ENCODE data around the gene GATAD2A. TPM values are rescaled to one million over a fixed set of nuclear protein-coding genes. Genes with fewer than 3 reads are reported as not detected.
"Not testable (repeated sequence)": the region's sequence is repeated elsewhere in the genome, so short reads cannot be mapped to it uniquely, and the experiment has no call there.

Gene GATAD2A
- total and polyA plus RNA-seq, 7 experiments from 2014 or later, result 11.3 to 123 (median 102) TPM

DNA sequence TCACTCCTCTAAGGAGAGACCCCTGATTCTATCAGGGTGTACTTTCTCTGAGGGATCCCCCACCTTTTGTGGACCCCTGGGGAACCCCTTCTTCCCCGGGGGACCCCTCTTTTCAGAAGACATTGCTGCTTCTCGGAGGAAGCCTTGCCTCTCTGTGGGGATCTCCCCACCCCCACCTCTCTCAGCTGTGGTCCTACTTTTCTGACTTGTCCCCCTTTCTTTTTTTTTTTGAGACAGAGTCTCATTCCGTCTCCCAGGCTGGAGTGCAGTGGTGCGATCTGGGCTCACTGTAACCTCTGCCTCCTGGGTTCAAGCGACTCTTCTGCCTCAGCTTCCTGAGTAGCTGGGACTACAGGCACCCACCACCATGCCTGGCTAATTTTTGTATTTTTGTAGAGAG is 18.4 kb upstream of the GATAD2A start:
- peak overlapping the region; percentile 86 for H3K4me3 ChIP-seq (ENCODE audit: low read length)
- intact Hi-C loops (cut with micrococcal nuclease), result loop anchor here (5.0 kb wide), 3 partner anchors 195 to 275 kb away; partner anchors contain the start of genes ATP13A1 (in 1 of the 2), BORCS8 (in 1 of the 2), GMIP (in 1 of the 2) and RFXANK (in 1 of the 2)
- H3K4me1 Mint-ChIP-seq, result peaks cover 50 to 64% (median 59%) of the 10 kb centered on the region in 7 donors

DNA sequence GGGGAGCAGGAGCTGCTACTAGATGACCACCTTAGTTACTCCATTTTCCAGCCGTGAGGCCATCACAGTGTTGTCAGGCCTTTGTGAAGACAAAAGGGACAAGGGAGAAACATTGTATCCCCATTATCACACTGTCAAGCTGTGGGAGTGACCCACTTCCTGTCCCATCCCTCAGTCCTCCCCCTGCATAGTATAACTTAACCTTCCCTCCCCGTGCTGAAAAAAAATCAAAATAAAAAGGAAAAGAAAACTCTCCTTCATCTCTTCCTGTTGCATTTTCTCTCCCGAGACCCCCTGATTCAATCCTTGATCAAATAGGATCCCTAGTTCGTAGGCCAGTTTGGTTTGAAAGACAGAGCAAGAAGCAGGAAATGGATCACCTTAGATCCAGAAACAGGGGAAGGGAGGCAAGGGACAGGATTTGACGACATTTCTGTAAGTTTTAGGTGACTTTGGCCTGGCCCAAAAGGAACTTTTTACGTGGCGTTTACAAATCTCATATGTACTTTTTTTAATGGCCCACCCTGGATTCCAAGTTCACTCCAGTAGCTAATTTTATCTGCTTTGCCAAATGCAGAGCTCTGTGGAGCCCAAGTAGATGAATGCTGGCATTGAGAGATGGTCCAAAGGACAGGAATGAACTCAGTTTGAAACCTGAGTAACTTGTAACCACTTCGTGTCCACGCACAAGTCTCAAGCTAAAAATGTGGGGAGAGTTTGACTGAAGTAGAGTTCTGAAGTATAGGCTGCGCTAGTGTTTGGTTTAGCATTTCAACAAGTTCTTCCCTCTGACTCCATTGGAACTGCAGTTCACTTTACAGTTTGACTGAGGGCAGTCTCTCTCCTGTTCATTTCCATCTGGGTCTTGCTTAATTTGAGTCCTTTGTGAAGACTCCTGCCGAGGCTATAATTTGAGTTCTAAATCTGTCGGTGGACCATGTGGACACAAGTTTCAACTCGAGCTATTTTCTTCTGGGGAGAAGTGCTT is 16.6 kb upstream of the GATAD2A start:
- Mint-ChIP-seq H3K9me3 (no peaks in the 10 kb centered on the region), H3K27ac (peak overlapping the region; percentile 46 to 94 (median 86)), H3K4me3 (peak overlapping the region; percentile 86 to 99 (median 94)), H3K4me1 (peaks cover 56 to 73% (median 67%) of the 10 kb centered on the region in 7 donors), H3K36me3 (peaks cover 0 to 10% (median 0%) of the 10 kb centered on the region in 5 donors), H3K27me3 (no peaks in the 10 kb centered on the region)
- Histone ChIP-seq H3K27ac (ENCODE audit: low read depth, low read length) (peak overlapping the region; percentile 59), H3K4me3 (ENCODE audit: low read length) (no peak overlapping the region), H3K9me3 (ENCODE audit: control insufficient read depth in 2 of 3, low read length in 3 of 3) (no peaks in the 10 kb centered on the region), H3K36me3 (ENCODE audit: control insufficient read depth in 2 of 3, insufficient read depth in 3 of 3, low read length in 3 of 3) (no peaks in the 10 kb centered on the region), H3K4me1 (ENCODE audit: control insufficient read depth in 2 of 2, insufficient read depth in 2 of 2, low read length in 2 of 2) (peaks cover 29 to 66% of the 10 kb centered on the region in 2 donors), H3K27me3 (ENCODE audit: control insufficient read depth in 2 of 2, insufficient read depth in 2 of 2, low read length in 2 of 2) (no peaks in the 10 kb centered on the region)
- no peak for DNase-seq
- no peak for ATAC-seq
- ChIA-PET POLR2A (interaction anchor here (0.6 to 2.4 kb wide), 10 partner anchors 8 to 79 kb away, joined by 3 to 14 read pairs (median 4); partner anchors contain the start of gene GATAD2A), CTCF (interaction anchor here (0.5 to 1.1 kb wide), 5 partner anchors 10 to 102 kb away, joined by 3 to 5 read pairs (median 3); no protein-coding TSS in a partner anchor)
- intact Hi-C loops (cut with micrococcal nuclease), result loop anchor here (5.0 kb wide), 3 partner anchors 197 to 273 kb away; partner anchors contain the start of genes ATP13A1 (in 1 of the 2), BORCS8 (in 1 of the 2), GMIP (in 1 of the 2) and RFXANK (in 1 of the 2)

More for the DNA sequence above, 18.4 kb upstream of the GATAD2A start:
- H3K27me3 ChIP-seq (ENCODE audit: control insufficient read depth in 2 of 2, insufficient read depth in 2 of 2, low read length in 2 of 2), result no peaks in the 10 kb centered on the region
- ATAC-seq, result no peak
- H3K4me1 ChIP-seq (ENCODE audit: control insufficient read depth in 2 of 2, insufficient read depth in 2 of 2, low read length in 2 of 2), result peaks cover 29 to 54% of the 10 kb centered on the region in 2 donors
- Mint-ChIP-seq H3K4me3 (peak overlapping the region; percentile 91 to 99 (median 94)), H3K27me3 (no peaks in the 10 kb centered on the region), H3K9me3 (no peaks in the 10 kb centered on the region), H3K27ac (peak overlapping the region; percentile 81 to 97 (median 89)), H3K36me3 (peaks cover 0 to 10% (median 0%) of the 10 kb centered on the region in 5 donors)
- DNase-seq, result no peak
- peak overlapping the region; percentile 88 for H3K27ac ChIP-seq (ENCODE audit: low read depth, low read length)
- H3K36me3 ChIP-seq (ENCODE audit: control insufficient read depth in 2 of 3, insufficient read depth in 3 of 3, low read length in 3 of 3), result no peaks in the 10 kb centered on the region
- H3K9me3 ChIP-seq (ENCODE audit: control insufficient read depth in 2 of 3, low read length in 3 of 3), result no peaks in the 10 kb centered on the region
- ChIA-PET POLR2A (interaction anchor here (1.0 to 2.4 kb wide), 3 partner anchors 14 to 22 kb away, joined by 5 to 14 read pairs (median 5); partner anchors contain the start of gene GATAD2A), CTCF (interaction anchor here (0.8 to 1.1 kb wide), 3 partner anchors 12 to 104 kb away, joined by 3 to 6 read pairs (median 4); no protein-coding TSS in a partner anchor)

DNA sequence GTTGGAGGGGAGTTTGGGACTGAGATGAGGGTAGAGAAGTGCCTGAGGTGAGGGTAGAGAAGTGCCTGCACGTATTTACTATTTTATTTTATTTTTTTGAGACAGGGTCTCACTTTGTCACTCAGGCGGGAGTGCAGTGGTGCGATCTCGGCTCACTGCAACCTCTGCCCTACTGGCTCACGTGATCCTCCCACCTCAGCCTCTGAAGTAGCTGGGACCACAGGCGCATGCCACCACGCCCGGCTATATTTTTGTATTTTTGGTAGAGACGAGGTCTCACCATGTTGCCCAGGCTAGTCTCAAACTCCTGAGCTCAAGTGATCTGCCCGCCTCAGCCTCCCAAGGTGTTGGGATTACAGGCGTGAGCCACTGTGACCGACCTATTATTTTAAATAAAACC is 15.8 kb upstream of the GATAD2A start:
- not testable (repeated sequence) for ATAC-seq; DNase-seq; H3K27me3 ChIP-seq (ENCODE audit: control insufficient read depth in 2 of 2, insufficient read depth in 2 of 2, low read length in 2 of 2); H3K9me3 ChIP-seq (ENCODE audit: control insufficient read depth in 2 of 3, low read length in 3 of 3); H3K27me3 Mint-ChIP-seq; H3K4me3 ChIP-seq (ENCODE audit: low read length); H3K9me3 Mint-ChIP-seq; H3K36me3 ChIP-seq (ENCODE audit: control insufficient read depth in 2 of 3, insufficient read depth in 3 of 3, low read length in 3 of 3)
- CTCF ChIA-PET, result interaction anchor here (1.1 kb wide), 2 partner anchors 14 to 102 kb away, joined by 3 read pairs; no protein-coding TSS in a partner anchor
- intact Hi-C loops (cut with micrococcal nuclease), result loop anchor here (5.0 kb wide), 3 partner anchors 197 to 273 kb away; partner anchors contain the start of genes ATP13A1 (in 1 of the 2), BORCS8 (in 1 of the 2), GMIP (in 1 of the 2) and RFXANK (in 1 of the 2)
- H3K27ac Mint-ChIP-seq, result peak overlapping the region in 6 of 9 donors; percentile 51 to 93 (median 72)
- H3K4me1 Mint-ChIP-seq, result peaks cover 62 to 82% (median 72%) of the 10 kb centered on the region in 7 donors
- peak overlapping the region in 9 of 10 donors; percentile 10 to 99 (median 94) for H3K4me3 Mint-ChIP-seq
- H3K4me1 ChIP-seq (ENCODE audit: control insufficient read depth in 2 of 2, insufficient read depth in 2 of 2, low read length in 2 of 2), result peaks cover 33 to 72% of the 10 kb centered on the region in 2 donors
- POLR2A ChIA-PET, result interaction anchor here (0.6 to 1.8 kb wide), 5 partner anchors 10 to 78 kb away, joined by 3 to 7 read pairs (median 3); no protein-coding TSS in a partner anchor
- peak overlapping the region; percentile 49 for H3K27ac ChIP-seq (ENCODE audit: low read depth, low read length)
- H3K36me3 Mint-ChIP-seq, result peaks cover 0 to 11% (median 0%) of the 10 kb centered on the region in 5 donors

DNA sequence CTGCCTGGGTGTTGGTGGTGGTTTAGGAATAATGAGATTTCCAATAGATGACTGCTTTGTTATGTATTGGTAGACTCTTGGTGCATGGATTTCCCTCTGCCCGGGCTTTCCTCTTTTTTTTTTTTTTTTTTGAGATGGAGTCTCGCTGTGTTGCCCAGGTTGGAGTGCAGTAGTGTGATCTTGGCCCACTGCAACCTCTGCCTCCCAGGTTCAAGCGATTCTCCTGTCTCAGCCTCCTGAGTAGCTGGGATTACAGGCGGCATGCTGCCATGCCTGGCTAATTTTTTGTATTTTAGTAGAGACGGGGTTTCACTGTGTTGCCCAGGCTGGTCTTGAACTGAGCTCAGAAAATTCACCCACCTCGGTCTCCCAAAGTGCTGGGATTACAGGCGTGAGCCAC is 11.1 kb upstream of the GATAD2A start:
- Mint-ChIP-seq H3K4me3 (peak overlapping the region in 8 of 10 donors; percentile 60 to 73 (median 68)), H3K4me1 (peaks cover 45 to 68% (median 51%) of the 10 kb centered on the region in 7 donors), H3K27ac (peak overlapping the region in 8 of 9 donors; percentile 19 to 90 (median 80))
- H3K4me3 ChIP-seq (ENCODE audit: low read length); H3K9me3 ChIP-seq (ENCODE audit: control insufficient read depth in 2 of 3, low read length in 3 of 3); H3K27me3 Mint-ChIP-seq; H3K9me3 Mint-ChIP-seq; H3K27me3 ChIP-seq (ENCODE audit: control insufficient read depth in 2 of 2, insufficient read depth in 2 of 2, low read length in 2 of 2); ATAC-seq; H3K36me3 Mint-ChIP-seq; intact Hi-C loops (cut with micrococcal nuclease); DNase-seq; H3K36me3 ChIP-seq (ENCODE audit: control insufficient read depth in 2 of 3, insufficient read depth in 3 of 3, low read length in 3 of 3): not testable (repeated sequence)
- peaks cover 9 to 46% of the 10 kb centered on the region in 2 donors for H3K4me1 ChIP-seq (ENCODE audit: control insufficient read depth in 2 of 2, insufficient read depth in 2 of 2, low read length in 2 of 2)
- ChIA-PET POLR2A (interaction anchor here (1.7 kb wide), 1 partner anchor 8 kb away, joined by 6 read pairs; no protein-coding TSS in a partner anchor), CTCF (interaction anchor here (0.6 to 0.9 kb wide), 3 partner anchors 12 to 96 kb away, joined by 3 to 4 read pairs (median 3); no protein-coding TSS in a partner anchor)
- peak overlapping the region; percentile 23 for H3K27ac ChIP-seq (ENCODE audit: low read depth, low read length)

DNA sequence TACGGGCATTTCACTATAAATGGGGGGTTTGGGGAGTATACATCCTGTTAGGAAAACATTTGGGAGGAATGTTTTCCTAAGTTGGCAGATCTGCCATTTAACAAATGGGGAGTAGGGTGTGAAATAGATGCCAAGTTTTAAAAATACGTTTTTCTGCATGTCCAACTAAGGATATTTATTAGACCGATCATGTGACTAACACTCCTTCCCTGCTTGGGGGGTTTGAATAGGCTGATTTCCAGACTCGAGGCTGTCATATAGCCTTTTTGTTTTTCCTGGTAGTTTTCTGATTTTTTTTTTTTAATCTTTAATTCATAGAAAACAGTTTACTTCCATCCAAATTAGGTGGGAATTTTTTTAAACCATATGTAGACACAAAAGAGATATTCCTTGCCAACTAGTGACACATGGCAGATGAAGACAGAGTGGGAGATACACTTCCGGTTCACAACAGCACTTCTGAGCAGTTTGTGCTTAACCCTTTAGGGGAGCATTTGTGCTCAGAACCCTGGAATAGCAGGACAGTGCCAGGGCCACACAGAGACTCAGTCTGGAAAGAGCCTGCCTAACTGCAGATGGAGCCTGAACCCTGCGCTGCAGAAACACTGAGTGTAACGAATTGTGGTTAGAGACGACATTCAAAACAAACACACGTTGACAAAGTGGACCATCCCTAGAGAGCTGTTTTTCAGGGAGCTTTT is 5.6 kb upstream of the GATAD2A start:
- Mint-ChIP-seq H3K4me3 (no peak overlapping the region), H3K36me3 (no peaks in the 10 kb centered on the region), H3K4me1 (peaks cover 16 to 56% (median 51%) of the 10 kb centered on the region in 7 donors), H3K9me3 (no peaks in the 10 kb centered on the region), H3K27me3 (no peaks in the 10 kb centered on the region), H3K27ac (peak overlapping the region in 6 of 9 donors; percentile 32 to 77 (median 50))
- H3K4me3 ChIP-seq (ENCODE audit: low read length), result no peak overlapping the region
- H3K4me1 ChIP-seq (ENCODE audit: control insufficient read depth in 2 of 2, insufficient read depth in 2 of 2, low read length in 2 of 2), result peaks cover 2 to 6% of the 10 kb centered on the region in 2 donors
- ATAC-seq (no peak), DNase-seq (no peak)
- POLR2A ChIA-PET, result interaction anchor here (2.3 kb wide), 1 partner anchor 11 kb away, joined by 7 read pairs; no protein-coding TSS in a partner anchor
- intact Hi-C loops (cut with micrococcal nuclease), result loop anchor here in 1 of 2 donors (10.0 kb wide), 1 partner anchor 205 kb away; no protein-coding TSS in a partner anchor
- H3K36me3 ChIP-seq (ENCODE audit: control insufficient read depth in 2 of 3, insufficient read depth in 3 of 3, low read length in 3 of 3), result no peaks in the 10 kb centered on the region
- CTCF ChIA-PET, result interaction anchor here (1.2 kb wide), 1 partner anchor 90 kb away, joined by 6 read pairs; no protein-coding TSS in a partner anchor
- no peak overlapping the region for H3K27ac ChIP-seq (ENCODE audit: low read depth, low read length)
- H3K9me3 ChIP-seq (ENCODE audit: control insufficient read depth in 2 of 3, low read length in 3 of 3), result no peaks in the 10 kb centered on the region
- no peaks in the 10 kb centered on the region for H3K27me3 ChIP-seq (ENCODE audit: control insufficient read depth in 2 of 2, insufficient read depth in 2 of 2, low read length in 2 of 2)
